Activated T-helper 1 cell treated with anti-CD3 and anti-CD28 coated beads, Interleukin-12 subunit alpha, Interleukin-12 subunit beta, Interleukin-2, Interleukin-4 antibody, amounts not matched to agents 30 ng/mL and 10 ng/mL and 1 ng/mL, durations not matched to agents 14 hours and 24 hours and 36 hours (primary cell): ENCODE data around the gene NSMCE1. TPM values are rescaled to one million over a fixed set of nuclear protein-coding genes. Genes with fewer than 3 reads are reported as not detected.
"Not testable (repeated sequence)": the region's sequence is repeated elsewhere in the genome, so short reads cannot be mapped to it uniquely, and the experiment has no call there.

Experiments used
- DNase-seq: peaks from one replicate; pipeline ENCODE4 v3.0.0; 2021; ENCODE audit warnings: low spot score
- H3K27ac Mint-ChIP-seq: one replicate; pipeline ENCODE4 v1.8.0; 2021; ENCODE audit warnings: mild to moderate bottlenecking, mixed read lengths
- H3K27me3 Mint-ChIP-seq: one replicate; pipeline ENCODE4 v1.8.0; 2022; ENCODE audit warnings: mild to moderate bottlenecking, moderate library complexity, mixed read lengths; ENCODE audit not compliant: insufficient read depth
- H3K36me3 Mint-ChIP-seq: one replicate; pipeline ENCODE4 v1.8.0; 2021; ENCODE audit warnings: low read depth, mixed read lengths
- H3K4me1 Mint-ChIP-seq: one replicate; pipeline ENCODE4 v1.8.0; 2021; ENCODE audit warnings: low read depth, mixed read lengths
- H3K4me3 Mint-ChIP-seq: one replicate; pipeline ENCODE4 v1.8.0; 2021; ENCODE audit warnings: mild to moderate bottlenecking, moderate library complexity, mixed read lengths
- H3K9me3 Mint-ChIP-seq: one replicate; pipeline ENCODE4 v1.8.0; 2021; ENCODE audit warnings: mixed read lengths
- intact Hi-C: fragments of 100-400 bp; cut with micrococcal nuclease; formaldehyde crosslinking; loops from one replicate; pipeline ENCODE4 v1.15.1; 2024
- total RNA-seq: library from RNA; stranded (reverse); gene quantifications from 2 replicates; pipeline ENCODE4 v1.2.3, GENCODE V29; 2022

NSMCE1 gene
- total RNA-seq, 1 donor from 2014 or later = 134 TPM

DNA sequence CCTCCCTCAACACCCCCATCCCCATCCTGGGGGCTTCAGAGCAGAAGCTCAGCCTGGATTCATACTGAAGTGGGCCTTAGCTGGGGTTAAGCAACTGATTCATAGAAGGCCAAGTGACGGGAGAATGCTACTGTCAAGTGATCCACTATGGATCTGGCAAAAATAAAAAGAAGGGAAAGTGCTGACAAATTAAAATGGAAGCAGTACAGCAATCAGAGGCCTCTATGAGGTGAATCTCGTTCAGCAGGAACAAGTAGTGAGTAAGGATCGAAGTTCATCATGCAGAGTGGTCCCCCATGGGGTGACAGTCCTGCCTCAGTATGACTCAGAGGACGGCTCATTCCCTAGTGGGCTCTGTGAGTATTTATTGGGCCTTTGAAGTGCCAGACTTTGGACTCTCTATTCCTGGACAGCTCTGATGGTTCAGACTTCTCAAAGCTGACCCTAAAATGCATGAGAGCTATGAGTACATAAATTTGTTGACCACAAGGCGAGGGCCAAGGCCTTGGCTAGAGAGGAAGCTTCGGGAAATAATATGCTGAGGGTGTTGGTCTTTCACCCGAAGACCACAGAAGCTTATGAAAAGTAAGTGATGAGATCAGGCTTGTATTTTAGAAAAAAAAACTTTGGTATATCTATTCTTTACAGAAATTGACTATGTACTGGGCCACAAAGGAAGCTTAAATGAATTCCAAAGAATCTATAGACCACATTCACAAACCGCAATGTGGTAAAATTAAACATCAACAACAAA is 5.3 kb upstream of the NSMCE1 start:
- peak overlapping the region; percentile 87 for H3K27ac Mint-ChIP-seq
- intact Hi-C loops = loop anchor here (1.0 kb wide), 6 partner anchors 9 to 93 kb away; no protein-coding TSS in a partner anchor

GRCh38 chr16:27273330-27273669 is 4.7 kb upstream of the NSMCE1 start:
- intact Hi-C loops = no loop called here
- no peaks in the 10 kb centered on the region for H3K27me3 Mint-ChIP-seq
- peaks cover 16% of the 10 kb centered on the region for H3K36me3 Mint-ChIP-seq
- peaks cover 69% of the 10 kb centered on the region for H3K4me1 Mint-ChIP-seq
- H3K4me3 Mint-ChIP-seq = peak overlapping the region; percentile 32
- peak overlapping the region; percentile 87 for H3K27ac Mint-ChIP-seq
- no peak for DNase-seq
- peaks cover 4% of the 10 kb centered on the region for H3K9me3 Mint-ChIP-seq

More for the DNA sequence above, 5.3 kb upstream of the NSMCE1 start:
- Mint-ChIP-seq H3K9me3 (peaks cover 4% of the 10 kb centered on the region), H3K4me1 (peaks cover 65% of the 10 kb centered on the region), H3K27me3 (no peaks in the 10 kb centered on the region), H3K4me3 (peak overlapping the region; percentile 32), H3K36me3 (peaks cover 13% of the 10 kb centered on the region)
- DNase-seq = no peak

DNA sequence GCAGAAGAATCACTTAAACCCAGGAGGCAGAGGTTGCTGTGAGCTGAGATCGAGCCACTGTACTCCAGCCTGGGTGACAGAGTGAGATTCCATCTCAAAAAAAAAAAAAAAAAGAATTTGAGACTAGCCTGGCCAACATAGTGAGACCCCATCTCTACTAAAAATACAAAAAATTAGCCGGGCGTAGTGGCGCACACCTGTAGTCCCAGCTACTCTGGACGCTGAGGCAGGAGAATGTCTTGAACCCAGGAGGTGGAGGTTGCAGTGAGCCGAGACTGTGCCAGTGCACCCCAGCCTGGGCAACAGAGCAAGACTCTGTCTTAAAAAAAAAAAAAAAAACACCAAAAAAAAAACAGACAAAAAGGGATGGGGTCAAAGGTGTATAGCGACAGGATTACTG is 4.1 kb upstream of the NSMCE1 start:
- Mint-ChIP-seq H3K36me3 (peaks cover 20% of the 10 kb centered on the region), H3K4me1 (peaks cover 73% of the 10 kb centered on the region), H3K27ac (peak overlapping the region; percentile 87)
- H3K27me3 Mint-ChIP-seq, DNase-seq, H3K9me3 Mint-ChIP-seq, intact Hi-C loops, H3K4me3 Mint-ChIP-seq: not testable (repeated sequence)

DNA sequence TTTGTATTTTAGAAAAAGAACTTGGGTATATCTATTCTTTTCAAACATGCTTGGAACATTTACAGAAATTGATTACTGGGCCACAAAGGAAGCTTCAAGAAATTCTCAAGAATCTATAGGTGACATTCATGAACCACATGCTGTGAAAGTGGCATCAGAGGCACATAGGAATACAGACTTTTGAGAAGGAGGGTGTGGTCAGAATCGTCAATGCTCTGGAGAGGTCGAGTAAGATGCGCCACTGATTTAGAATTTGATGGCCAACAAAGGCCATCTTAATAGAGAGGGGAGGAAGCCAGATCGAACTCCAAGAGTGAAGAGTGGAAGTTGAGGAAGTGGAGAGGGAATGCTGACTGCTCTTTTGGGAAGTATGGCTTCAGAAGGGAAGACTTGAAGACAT is 3.5 kb upstream of the NSMCE1 start:
- peak overlapping the region; percentile 34 for H3K4me3 Mint-ChIP-seq
- H3K9me3 Mint-ChIP-seq = peaks cover 4% of the 10 kb centered on the region
- H3K27ac Mint-ChIP-seq = peak overlapping the region; percentile 91
- no peak for DNase-seq
- intact Hi-C loops = no loop called here
- peaks cover 23% of the 10 kb centered on the region for H3K36me3 Mint-ChIP-seq
- H3K27me3 Mint-ChIP-seq = no peaks in the 10 kb centered on the region
- H3K4me1 Mint-ChIP-seq = peaks cover 79% of the 10 kb centered on the region

DNA sequence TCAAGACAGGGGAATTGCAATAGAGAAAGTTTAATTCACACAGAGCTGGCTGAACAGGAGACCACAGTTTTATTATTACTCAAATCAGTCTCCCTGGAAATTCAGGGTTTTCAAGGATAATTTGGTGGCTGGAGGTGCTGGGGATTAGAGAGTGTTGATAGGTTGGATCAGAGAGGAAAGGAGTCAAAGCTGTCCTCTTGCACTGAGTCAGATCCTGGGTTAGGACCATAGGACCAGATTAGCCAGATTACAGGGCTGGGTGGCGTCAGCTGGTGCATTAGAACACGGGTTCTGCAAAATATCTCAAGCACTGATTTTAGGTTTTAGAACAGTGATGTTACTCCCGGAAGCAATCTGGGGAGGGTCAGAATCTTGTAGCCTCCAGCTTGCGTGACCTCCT is 1.8 kb upstream of the NSMCE1 start:
- intact Hi-C loops = no loop called here
- Mint-ChIP-seq H3K36me3 (peaks cover 31% of the 10 kb centered on the region), H3K4me3 (peak overlapping the region; percentile 20), H3K9me3 (peaks cover 4% of the 10 kb centered on the region), H3K27ac (peak overlapping the region; percentile 1), H3K27me3 (no peaks in the 10 kb centered on the region), H3K4me1 (peaks cover 75% of the 10 kb centered on the region)
- DNase-seq = no peak

- peak overlapping the region; percentile 97 for H3K27ac Mint-ChIP-seq
- DNase-seq = no peak
- H3K9me3 Mint-ChIP-seq = peaks cover 4% of the 10 kb centered on the region
- H3K36me3 Mint-ChIP-seq = peaks cover 35% of the 10 kb centered on the region
- no peaks in the 10 kb centered on the region for H3K27me3 Mint-ChIP-seq
- intact Hi-C loops = loop anchor here (2.0 kb wide), 1 partner anchor 13 kb away; no protein-coding TSS in a partner anchor
- H3K4me1 Mint-ChIP-seq = peaks cover 77% of the 10 kb centered on the region
- peak overlapping the region; percentile 96 for H3K4me3 Mint-ChIP-seq
These were observed 953 bp upstream of the NSMCE1 start for GRCh38 chr16:27269300-27270150.

- peak overlapping the region; percentile 96 for H3K4me3 Mint-ChIP-seq
- intact Hi-C loops = no loop called here
- peaks cover 76% of the 10 kb centered on the region for H3K4me1 Mint-ChIP-seq
- H3K27me3 Mint-ChIP-seq = no peaks in the 10 kb centered on the region
- peaks cover 45% of the 10 kb centered on the region for H3K36me3 Mint-ChIP-seq
- H3K9me3 Mint-ChIP-seq = peaks cover 2% of the 10 kb centered on the region
- no peak for DNase-seq
- no peak overlapping the region for H3K27ac Mint-ChIP-seq
These were observed 1.4 kb downstream of the NSMCE1 start for GRCh38 chr16:27267037-27267677.

DNA sequence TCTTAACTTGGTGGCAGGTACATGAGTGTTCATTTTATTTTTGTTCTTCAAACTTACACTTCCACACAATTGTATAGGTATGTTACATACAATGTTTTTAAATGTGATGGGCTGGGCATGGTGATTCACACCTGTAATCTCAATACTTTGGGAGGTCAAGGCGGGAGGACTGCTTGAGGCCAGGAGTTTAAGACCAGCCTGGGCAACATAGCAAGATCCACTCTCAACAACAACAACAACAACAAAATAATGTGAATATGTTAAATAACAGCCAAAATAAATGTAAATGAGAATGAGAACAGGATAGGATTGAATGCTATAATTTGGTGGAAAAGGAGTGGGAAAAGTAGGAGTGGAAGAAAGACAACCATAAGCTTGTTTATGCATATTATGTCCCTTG is 2.6 kb downstream of the NSMCE1 start:
- DNase-seq = no peak
- H3K36me3 Mint-ChIP-seq = peaks cover 42% of the 10 kb centered on the region
- H3K27ac Mint-ChIP-seq = no peak overlapping the region
- no peaks in the 10 kb centered on the region for H3K9me3 Mint-ChIP-seq
- no peaks in the 10 kb centered on the region for H3K27me3 Mint-ChIP-seq
- intact Hi-C loops = no loop called here
- H3K4me3 Mint-ChIP-seq = peak overlapping the region; percentile 5
- H3K4me1 Mint-ChIP-seq = peaks cover 65% of the 10 kb centered on the region

DNA sequence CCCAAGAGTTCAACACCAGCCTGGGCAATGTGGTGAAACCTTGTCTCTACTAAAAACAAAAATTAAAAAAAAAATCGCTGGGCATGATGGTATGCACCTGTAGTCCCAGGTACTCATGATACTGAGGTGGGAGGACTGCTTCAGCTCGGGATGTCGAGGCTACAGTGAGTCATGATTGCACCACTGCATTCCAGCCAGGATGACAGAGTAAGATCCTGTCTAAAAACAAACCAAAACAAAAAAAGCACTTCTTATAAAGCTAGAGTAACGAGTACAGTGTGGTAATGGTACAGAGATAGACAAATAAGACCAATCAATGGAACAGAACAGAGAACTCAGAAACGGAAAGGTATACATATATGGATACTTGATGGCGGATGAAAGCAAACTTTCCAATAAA is 4.4 kb downstream of the NSMCE1 start:
- Mint-ChIP-seq H3K4me1 (peaks cover 54% of the 10 kb centered on the region), H3K27me3 (no peaks in the 10 kb centered on the region), H3K9me3 (no peaks in the 10 kb centered on the region), H3K27ac (no peak overlapping the region), H3K36me3 (peaks cover 48% of the 10 kb centered on the region), H3K4me3 (no peak overlapping the region)
- intact Hi-C loops = no loop called here
- no peak for DNase-seq

DNA sequence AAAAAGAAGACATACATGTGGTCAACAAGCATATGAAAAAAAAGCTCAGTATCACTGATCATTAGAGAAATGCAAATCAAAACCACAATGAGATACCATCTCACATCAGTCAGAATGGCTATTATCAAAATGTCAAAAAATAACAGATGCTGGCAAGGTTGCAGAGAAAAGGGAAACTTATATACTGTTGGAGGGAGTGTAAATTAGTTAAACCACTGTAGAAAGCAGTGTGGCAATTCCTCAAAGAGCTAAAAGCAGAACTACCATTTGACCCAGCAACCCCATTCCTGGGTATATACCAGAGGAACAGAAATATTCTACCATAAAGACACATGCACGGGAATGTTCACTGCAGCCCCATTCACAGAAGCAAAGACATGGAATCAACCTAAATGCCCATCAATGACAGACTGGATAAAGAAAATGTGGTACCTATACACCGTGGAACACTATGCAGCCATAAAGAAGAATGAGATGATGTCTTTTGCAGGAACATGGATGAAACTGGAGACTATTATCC is 5.6 kb downstream of the NSMCE1 start:
- H3K27ac Mint-ChIP-seq, H3K4me3 Mint-ChIP-seq, H3K9me3 Mint-ChIP-seq, intact Hi-C loops, DNase-seq, H3K27me3 Mint-ChIP-seq: not testable (repeated sequence)
- Mint-ChIP-seq H3K36me3 (peaks cover 49% of the 10 kb centered on the region), H3K4me1 (peaks cover 58% of the 10 kb centered on the region)

- Mint-ChIP-seq H3K4me3 (no peak overlapping the region), H3K27ac (no peak overlapping the region), H3K27me3 (no peaks in the 10 kb centered on the region), H3K9me3 (no peaks in the 10 kb centered on the region), H3K4me1 (peaks cover 64% of the 10 kb centered on the region), H3K36me3 (peaks cover 57% of the 10 kb centered on the region)
- intact Hi-C loops = no loop called here
- DNase-seq = no peak
These were observed 8.9 kb downstream of the NSMCE1 start for GRCh38 chr16:27259710-27260109.

DNA sequence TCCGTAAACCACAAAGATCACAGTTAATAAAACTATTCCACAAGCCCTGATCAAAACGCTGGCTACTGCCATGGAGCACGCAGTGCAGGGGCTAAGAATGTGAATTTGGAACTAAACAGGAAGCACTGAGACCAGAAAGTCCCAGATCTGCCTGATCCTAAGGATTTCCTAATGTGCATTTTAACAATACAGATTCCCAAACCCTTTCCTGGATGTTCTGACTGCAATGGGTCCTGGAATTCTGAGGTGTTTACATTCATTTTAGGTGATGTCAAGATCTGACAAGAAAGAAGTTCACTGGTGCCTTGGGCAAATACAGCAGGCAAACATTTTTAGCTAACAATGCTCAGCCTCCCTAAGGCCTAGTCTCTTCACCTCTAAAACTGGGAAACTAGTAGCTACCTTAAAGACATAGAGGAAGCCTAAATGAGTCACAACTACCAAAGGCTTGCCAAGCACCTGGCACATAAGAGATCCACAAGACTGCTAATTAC is 10.3 kb downstream of the NSMCE1 start:
- Mint-ChIP-seq H3K27ac (peak overlapping the region; percentile 9), H3K9me3 (no peaks in the 10 kb centered on the region), H3K36me3 (peaks cover 53% of the 10 kb centered on the region)

More for the DNA sequence above, 10.3 kb downstream of the NSMCE1 start:
- no peak for DNase-seq
- Mint-ChIP-seq H3K4me3 (no peak overlapping the region), H3K4me1 (peaks cover 68% of the 10 kb centered on the region), H3K27me3 (no peaks in the 10 kb centered on the region)
- intact Hi-C loops = no loop called here
